Astrocyte of the cerebellum (primary cell): ENCODE data around the gene SCP2.

ENCODE experiments used
- DNase-seq: peaks from one replicate; pipeline ENCODE4 v3.0.0-alpha.2; 2011; ENCODE audit warnings: low read depth
- H3K4me3 ChIP-seq: 2 replicates; pipeline ENCODE4 v1.5.1; 2011; ENCODE audit warnings: mild to moderate bottlenecking, low read depth, low read length, moderate library complexity
- CTCF ChIP-seq: IDR thresholded peaks from 2 replicates; pipeline ENCODE4 v1.5.1; 2012; ENCODE audit warnings: low read length, low read depth, moderate library complexity, mild to moderate bottlenecking; ENCODE audit errors: missing control alignments
- in situ Hi-C: cut with HindIII; loops from 2 replicates; pipeline ENCODE4 v1.10.0; 2017; ENCODE audit warnings: low sequenced_read_pairs

The SCP2 gene

DNA sequence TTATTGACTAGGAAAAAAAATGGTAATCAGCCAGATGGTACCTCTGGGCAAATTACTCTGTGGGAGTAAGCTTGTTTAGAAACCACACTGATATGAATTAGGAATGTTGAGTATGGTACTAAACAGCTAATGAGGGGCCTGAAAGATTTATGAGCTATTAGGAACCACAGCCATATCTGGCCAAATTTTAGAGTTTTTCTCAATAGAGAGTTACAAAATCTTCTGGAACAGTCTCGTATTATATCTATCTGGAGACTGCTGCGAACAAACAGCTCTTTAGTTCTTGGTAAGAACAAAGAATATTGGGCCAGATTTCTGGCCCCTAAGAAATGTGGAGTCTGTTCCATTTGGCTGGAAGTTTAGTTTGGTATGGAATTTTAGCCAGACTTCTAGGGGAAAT, 130.1 kb downstream of the SCP2 start:
- no peak overlapping the region for H3K4me3 ChIP-seq
- in situ Hi-C loops, result no loop called here
- DNase-seq, result no peak
- TF ChIP-seq CTCF, result no peak

GRCh38 chr1:53060579-53060978, 133.5 kb downstream of the SCP2 start:
- no peak overlapping the region for H3K4me3 ChIP-seq
- in situ Hi-C loops, result no loop called here
- no peak for DNase-seq
- no peak for TF ChIP-seq CTCF

- in situ Hi-C loops, result no loop called here
- no peak for DNase-seq
- no peak for TF ChIP-seq CTCF
- peak overlapping the region; percentile 52 for H3K4me3 ChIP-seq
These were observed 134.2 kb downstream of the SCP2 start for GRCh38 chr1:53061123-53061858.

- peak within 1 kb of the TSS; percentile 52 for H3K4me3 ChIP-seq
- no peak for DNase-seq
- TF ChIP-seq CTCF, result no peak
- in situ Hi-C loops, result no loop called here
These were observed 135.0 kb downstream of the SCP2 start, which contains the start of gene PODN for GRCh38 chr1:53061859-53062707. Gene PODN (plus strand): TSS chr1:53062213. CDS start chr1:53069856, 7,643 bp downstream.

DNA sequence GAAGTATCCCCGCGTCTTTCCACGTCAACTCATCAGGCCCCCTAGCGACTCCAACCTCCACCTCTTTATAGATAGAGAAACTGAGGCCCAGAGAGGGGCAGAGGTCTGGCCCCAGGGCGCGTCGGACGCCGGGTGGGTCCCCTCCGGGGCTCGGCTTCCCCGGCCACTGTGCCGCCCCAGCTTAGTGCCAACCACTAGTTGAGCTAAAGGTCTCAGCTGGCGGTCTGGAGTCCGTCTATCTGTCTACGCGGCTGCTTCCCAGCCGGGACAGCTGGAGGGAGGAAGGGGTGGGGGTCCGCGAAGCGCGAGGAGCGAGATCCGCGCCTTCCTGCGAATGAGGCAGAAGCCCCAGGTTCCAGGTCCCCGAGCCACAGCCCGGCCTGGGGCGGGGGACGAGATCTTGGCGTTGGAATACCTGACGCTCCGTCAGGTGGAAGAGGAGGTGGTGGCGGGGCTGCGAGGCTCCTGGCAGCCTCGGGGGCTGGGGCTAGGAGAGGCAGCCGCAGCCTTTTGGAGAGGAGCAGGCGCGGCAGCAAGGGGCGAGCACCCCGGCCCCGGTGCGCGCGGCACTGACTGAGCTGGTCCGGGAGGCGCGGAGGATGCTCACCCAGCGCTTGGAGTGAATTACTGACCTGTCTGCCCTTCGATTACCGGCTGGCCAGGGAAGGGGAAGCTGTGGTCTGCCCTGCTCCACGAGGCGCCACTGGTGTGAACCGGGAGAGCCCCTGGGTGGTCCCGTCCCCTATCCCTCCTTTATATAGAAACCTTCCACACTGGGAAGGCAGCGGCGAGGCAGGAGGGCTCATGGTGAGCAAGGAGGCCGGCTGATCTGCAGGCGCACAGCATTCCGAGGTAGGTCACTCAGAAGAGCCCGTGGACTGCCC, 135.9 kb downstream of the SCP2 start:
- peak overlapping the region; percentile 52 for H3K4me3 ChIP-seq
- in situ Hi-C loops, result no loop called here
- DNase-seq, result no peak
- TF ChIP-seq CTCF, result no peak
